Thoracic aorta (tissue), 2 donors: ENCODE results near the gene FGGY. TPM values are rescaled to one million over a fixed set of nuclear protein-coding genes. Genes with fewer than 3 reads are reported as not detected.
A peak's percentile ranks its signal among the peaks of the same experiment; 100 is the strongest.

Experiments used
- ATAC-seq: fragments of 150-250 bp; one replicate; pipeline ENCODE4 v1.8.0; 2017; ENCODE audit warnings: low read depth; ENCODE audit not compliant: insufficient number of reproducible peaks, low FRiP score
- DNase-seq: peaks from one replicate; pipeline ENCODE4 v3.0.0-alpha.2; 2020; ENCODE audit warnings: low spot score
- H3K27ac ChIP-seq, 2 donors: fragments of 200-600 bp; sonication (generic); 1 replicate in 1 of 2; 2 replicates in 1 of 2; pipeline ENCODE4 v1.5.1; 2016; ENCODE audit warnings: mild to moderate bottlenecking in 2 of 2, moderate library complexity in 2 of 2
- H3K27me3 ChIP-seq: fragments of 200-600 bp; sonication (generic); replicated peaks from 2 replicates; pipeline ENCODE4 v1.6.0; 2016; ENCODE audit warnings: mild to moderate bottlenecking; ENCODE audit not compliant: insufficient read depth
- H3K36me3 ChIP-seq: fragments of 200-600 bp; sonication (generic); one replicate; pipeline ENCODE4 v1.5.1; 2016
- H3K4me1 ChIP-seq, 2 donors: fragments of 200-600 bp; sonication (generic); 1 replicate in 1 of 2; 2 replicates in 1 of 2; pipeline versions ENCODE4 v1.5.1 to v1.6.0; 2016; ENCODE audit warnings: low read depth in 2 of 2, mild to moderate bottlenecking in 1 of 2; ENCODE audit not compliant: control insufficient read depth in 1 of 2
- H3K4me3 ChIP-seq: fragments of 200-600 bp; sonication (generic); 2 replicates; pipeline ENCODE4 v1.5.1; 2016; ENCODE audit warnings: mild to moderate bottlenecking
- H3K9me3 ChIP-seq: fragments of 200-600 bp; sonication (generic); 2 replicates; pipeline ENCODE4 v1.5.1; 2016
- total RNA-seq, 2 donors: library from RNA; depleted of rRNA; stranded (reverse); fragments of >200 nt; gene quantifications; one replicate each; pipeline versions ENCODE4 v1.1.0 to v1.2.3, GENCODE V29; 2016
- TF ChIP-seq, protein P1 (sequence below): fragments of 200-600 bp; sonication (generic); IDR thresholded peaks from one replicate; pipeline ENCODE4 v1.5.1; 2019; ENCODE audit warnings: antibody characterized with exemption

FGGY gene
- total RNA-seq, 2 donors from 2014 or later = 6.5 to 9.9 TPM

DNA sequence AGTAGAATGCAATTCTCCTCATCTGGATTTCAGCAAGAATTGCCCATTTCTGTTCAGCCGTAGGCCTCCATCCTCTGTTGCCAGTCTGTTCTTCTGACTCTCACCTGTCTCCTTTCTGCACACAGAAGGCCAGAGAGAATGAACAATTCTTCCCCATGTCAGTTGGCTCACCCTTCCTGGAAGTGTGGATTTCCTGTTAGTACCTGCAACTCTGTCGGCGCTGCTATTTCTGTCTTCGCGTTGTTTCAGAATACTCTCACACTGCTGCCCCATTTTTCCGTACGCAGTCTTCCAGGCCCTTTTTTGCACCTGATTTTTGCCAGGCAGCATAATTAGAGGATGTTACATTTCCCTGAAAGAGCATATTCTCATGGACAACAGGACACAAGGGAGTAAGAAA is 200.7 kb downstream of the FGGY start:
- TF ChIP-seq, protein P1, sequence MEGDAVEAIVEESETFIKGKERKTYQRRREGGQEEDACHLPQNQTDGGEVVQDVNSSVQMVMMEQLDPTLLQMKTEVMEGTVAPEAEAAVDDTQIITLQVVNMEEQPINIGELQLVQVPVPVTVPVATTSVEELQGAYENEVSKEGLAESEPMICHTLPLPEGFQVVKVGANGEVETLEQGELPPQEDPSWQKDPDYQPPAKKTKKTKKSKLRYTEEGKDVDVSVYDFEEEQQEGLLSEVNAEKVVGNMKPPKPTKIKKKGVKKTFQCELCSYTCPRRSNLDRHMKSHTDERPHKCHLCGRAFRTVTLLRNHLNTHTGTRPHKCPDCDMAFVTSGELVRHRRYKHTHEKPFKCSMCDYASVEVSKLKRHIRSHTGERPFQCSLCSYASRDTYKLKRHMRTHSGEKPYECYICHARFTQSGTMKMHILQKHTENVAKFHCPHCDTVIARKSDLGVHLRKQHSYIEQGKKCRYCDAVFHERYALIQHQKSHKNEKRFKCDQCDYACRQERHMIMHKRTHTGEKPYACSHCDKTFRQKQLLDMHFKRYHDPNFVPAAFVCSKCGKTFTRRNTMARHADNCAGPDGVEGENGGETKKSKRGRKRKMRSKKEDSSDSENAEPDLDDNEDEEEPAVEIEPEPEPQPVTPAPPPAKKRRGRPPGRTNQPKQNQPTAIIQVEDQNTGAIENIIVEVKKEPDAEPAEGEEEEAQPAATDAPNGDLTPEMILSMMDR = no peak

DNA sequence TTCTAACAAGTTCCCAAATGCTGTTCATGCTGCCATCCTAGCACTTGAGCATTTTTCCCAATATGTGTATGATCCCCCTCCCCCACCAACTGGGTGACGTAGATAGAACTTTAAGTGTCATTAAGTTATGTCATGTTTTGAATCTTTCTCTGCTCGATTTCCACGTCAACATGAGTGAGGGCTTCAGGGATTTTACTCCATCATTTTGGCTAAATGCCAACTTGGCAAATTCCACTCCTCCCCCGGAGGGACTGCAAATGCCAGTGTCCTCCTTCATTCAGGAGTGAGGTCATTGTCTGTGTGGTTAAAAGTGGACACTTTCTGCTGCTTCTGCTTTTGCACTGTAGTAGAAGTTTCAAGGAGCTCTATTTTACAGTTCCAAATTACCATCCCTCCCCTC is 201.7 kb downstream of the FGGY start:
- Histone ChIP-seq H3K27me3 (no peaks in the 10 kb centered on the region), H3K4me3 (peak overlapping the region; percentile 44), H3K9me3 (peaks cover 2% of the 10 kb centered on the region), H3K27ac (no peak overlapping the region), H3K36me3 (no peaks in the 10 kb centered on the region), H3K4me1 (peaks cover 14 to 31% of the 10 kb centered on the region in 2 donors)
- TF ChIP-seq, protein P1 = no peak
- DNase-seq (no peak), ATAC-seq (no peak)

More for the DNA sequence above, 200.7 kb downstream of the FGGY start:
- Histone ChIP-seq H3K27me3 (no peaks in the 10 kb centered on the region), H3K27ac (no peak overlapping the region), H3K4me3 (no peak overlapping the region), H3K9me3 (peaks cover 2% of the 10 kb centered on the region), H3K4me1 (peaks cover 14 to 31% of the 10 kb centered on the region in 2 donors), H3K36me3 (no peaks in the 10 kb centered on the region)
- no peak for DNase-seq
- no peak for ATAC-seq

DNA sequence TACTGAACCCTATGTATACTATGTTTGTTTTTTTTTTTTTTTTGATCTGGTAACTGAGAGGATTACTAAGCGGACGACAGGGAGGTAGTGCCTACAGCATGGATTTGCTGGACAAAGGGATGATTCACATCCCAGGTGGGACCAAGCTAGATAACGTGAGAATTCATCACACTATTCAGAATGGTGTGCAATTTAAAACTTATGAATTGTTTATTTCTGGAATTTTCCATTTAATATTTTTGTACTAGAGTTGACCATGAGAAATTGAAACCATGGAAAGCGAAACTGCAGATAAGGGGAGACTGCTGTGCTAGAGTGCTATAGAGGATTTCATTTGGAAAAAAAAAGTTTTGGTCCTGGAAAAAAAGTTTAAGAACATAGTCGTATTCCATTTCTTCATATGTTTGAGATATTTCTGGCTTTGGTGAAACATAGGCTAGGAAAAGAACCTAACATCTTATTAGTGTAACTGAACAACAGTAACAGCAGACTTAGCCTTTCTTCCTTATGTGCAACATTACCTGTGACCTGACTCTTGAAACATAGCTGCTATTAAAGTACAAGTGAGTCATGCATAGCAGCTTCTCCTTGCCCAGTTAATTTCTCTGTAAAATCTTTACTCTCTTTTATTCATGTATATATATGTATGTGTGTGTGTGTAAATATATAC is 202.5 kb downstream of the FGGY start:
- H3K27ac ChIP-seq = no peak overlapping the region
- DNase-seq = no peak
- no peaks in the 10 kb centered on the region for H3K27me3 ChIP-seq
- H3K4me1 ChIP-seq = peaks cover 14 to 31% of the 10 kb centered on the region in 2 donors
- peak overlapping the region; percentile 44 for H3K4me3 ChIP-seq
- TF ChIP-seq, protein P1 = no peak
- peaks cover 2% of the 10 kb centered on the region for H3K9me3 ChIP-seq
- ATAC-seq = peak; percentile 22
- H3K36me3 ChIP-seq = no peaks in the 10 kb centered on the region

DNA sequence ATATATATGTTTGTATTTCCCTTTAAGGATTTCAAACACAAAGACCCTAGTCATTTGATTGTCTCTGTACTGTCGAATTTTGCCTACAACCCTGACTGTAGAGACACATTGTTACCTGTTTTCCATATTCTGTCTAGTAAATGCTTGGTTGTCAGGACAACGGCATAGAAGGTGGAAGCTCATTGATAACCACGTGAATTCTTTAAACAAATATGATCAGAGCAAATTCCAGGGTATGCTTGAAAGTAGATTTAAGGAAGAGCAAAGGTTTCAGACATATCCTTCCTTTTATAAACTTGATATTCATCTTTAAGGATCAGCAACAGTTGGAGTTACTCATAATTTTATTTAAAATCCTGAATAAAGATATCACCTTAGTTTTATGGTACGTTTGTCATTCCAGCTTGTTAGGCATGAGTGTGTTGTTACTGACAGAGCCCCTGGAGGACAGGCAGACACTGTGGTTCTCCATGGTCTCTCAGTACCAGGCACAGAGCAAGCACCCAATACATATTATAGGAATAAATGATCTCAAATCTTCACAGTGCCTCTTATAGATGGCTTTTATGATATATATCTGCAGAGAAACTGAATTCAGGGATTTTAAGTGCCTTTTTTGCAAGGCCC is 203.2 kb downstream of the FGGY start:
- no peak for DNase-seq
- no peak overlapping the region for H3K27ac ChIP-seq
- no peak for ATAC-seq

More for the DNA sequence above, 203.2 kb downstream of the FGGY start:
- Histone ChIP-seq H3K36me3 (no peaks in the 10 kb centered on the region), H3K9me3 (peaks cover 2% of the 10 kb centered on the region), H3K4me1 (peaks cover 14 to 31% of the 10 kb centered on the region in 2 donors), H3K4me3 (no peak overlapping the region), H3K27me3 (no peaks in the 10 kb centered on the region)
- TF ChIP-seq, protein P1 = no peak
